SU-DHL-6 (cell line): ENCODE measurements around the gene TRAPPC10.

Source experiments
- EZH2phosphoT487 ChIP-seq: fragments of 200-600 bp; sonication (generic), shearing (Covaris generic); conservative IDR thresholded peaks from 2 replicates; pipeline ENCODE4 v1.6.1; 2018; ENCODE audit warnings: mild to moderate bottlenecking, antibody characterized with exemption, low read length, moderate library complexity, mixed read lengths
- TF ChIP-seq, protein P1 (sequence below): fragments of 200-600 bp; sonication (generic); IDR thresholded peaks from one replicate; pipeline ENCODE4 v1.5.1; 2017; ENCODE audit warnings: antibody characterized with exemption, mild to moderate bottlenecking, low read length, moderate library complexity; ENCODE audit not compliant: insufficient read depth, poor library complexity, severe bottlenecking

DNA sequence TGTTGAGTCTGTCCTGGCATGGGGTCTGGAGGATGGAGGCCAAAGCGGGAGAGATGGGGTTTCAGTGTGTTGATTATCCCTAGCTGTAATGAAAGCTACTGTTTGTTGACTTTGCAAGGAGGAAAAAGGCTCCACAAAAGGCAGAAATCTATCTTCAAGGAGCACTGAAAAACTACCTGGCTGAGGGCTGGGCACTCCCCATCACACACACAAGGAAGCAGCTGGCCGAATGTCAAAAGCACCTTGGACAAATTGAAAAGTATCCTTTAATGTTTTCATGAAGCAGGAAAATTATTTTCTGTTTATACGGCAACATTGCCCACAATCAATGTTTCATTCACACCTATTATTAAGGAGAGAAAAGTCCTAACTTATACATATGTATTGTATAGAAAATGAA is 67.3 kb downstream of the TRAPPC10 start:
- TF ChIP-seq, protein P1, sequence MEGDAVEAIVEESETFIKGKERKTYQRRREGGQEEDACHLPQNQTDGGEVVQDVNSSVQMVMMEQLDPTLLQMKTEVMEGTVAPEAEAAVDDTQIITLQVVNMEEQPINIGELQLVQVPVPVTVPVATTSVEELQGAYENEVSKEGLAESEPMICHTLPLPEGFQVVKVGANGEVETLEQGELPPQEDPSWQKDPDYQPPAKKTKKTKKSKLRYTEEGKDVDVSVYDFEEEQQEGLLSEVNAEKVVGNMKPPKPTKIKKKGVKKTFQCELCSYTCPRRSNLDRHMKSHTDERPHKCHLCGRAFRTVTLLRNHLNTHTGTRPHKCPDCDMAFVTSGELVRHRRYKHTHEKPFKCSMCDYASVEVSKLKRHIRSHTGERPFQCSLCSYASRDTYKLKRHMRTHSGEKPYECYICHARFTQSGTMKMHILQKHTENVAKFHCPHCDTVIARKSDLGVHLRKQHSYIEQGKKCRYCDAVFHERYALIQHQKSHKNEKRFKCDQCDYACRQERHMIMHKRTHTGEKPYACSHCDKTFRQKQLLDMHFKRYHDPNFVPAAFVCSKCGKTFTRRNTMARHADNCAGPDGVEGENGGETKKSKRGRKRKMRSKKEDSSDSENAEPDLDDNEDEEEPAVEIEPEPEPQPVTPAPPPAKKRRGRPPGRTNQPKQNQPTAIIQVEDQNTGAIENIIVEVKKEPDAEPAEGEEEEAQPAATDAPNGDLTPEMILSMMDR = no peak
- no peak for TF ChIP-seq EZH2phosphoT487
